SK-N-SH treated with all-trans-retinoic acid at 6 μM for 48 hours (cell line): ENCODE measurements around the gene FAM151A.

ENCODE experiments used
- ATAC-seq: fragments of 200-7000 bp; cut with Tn5 transposase; 3 replicates; pipeline ENCODE4 v1.9.1; 2020; ENCODE audit warnings: mild to moderate bottlenecking, moderate library complexity
- BACH2 ChIP-seq: fragments of 250-450 bp; sonication (Bioruptor Pico); IDR thresholded peaks from 2 replicates; pipeline ENCODE4 v1.9.0; 2021; ENCODE audit warnings: mild to moderate bottlenecking, borderline replicate concordance
- CREB5 ChIP-seq: fragments of 250-450 bp; sonication (Bioruptor Pico); IDR thresholded peaks from 2 replicates; pipeline ENCODE4 v1.5.1; 2020; ENCODE audit warnings: low read depth, mild to moderate bottlenecking, moderate library complexity
- CSDC2 ChIP-seq: fragments of 250-450 bp; sonication (Bioruptor Pico); IDR thresholded peaks from 2 replicates; pipeline ENCODE4 v1.5.0; 2020; ENCODE audit warnings: mild to moderate bottlenecking, moderate library complexity
- CSRNP3 ChIP-seq: fragments of 250-450 bp; sonication (Bioruptor Pico); IDR thresholded peaks from 2 replicates; pipeline ENCODE4 v1.5.1; 2021; ENCODE audit warnings: mild to moderate bottlenecking, moderate library complexity
- ESRRG ChIP-seq: fragments of 250-450 bp; sonication (Bioruptor Pico); IDR thresholded peaks from 2 replicates; pipeline ENCODE4 v1.6.1; 2021; ENCODE audit warnings: mild to moderate bottlenecking
- GLIS3 ChIP-seq: fragments of 250-450 bp; sonication (Bioruptor Pico); IDR thresholded peaks from 2 replicates; pipeline ENCODE4 v1.5.0; 2020; ENCODE audit warnings: mild to moderate bottlenecking, moderate library complexity
- OSR1 ChIP-seq: fragments of 250-450 bp; sonication (Bioruptor Pico); IDR thresholded peaks from 2 replicates; pipeline ENCODE4 v1.8.0; 2022; ENCODE audit warnings: moderate library complexity, mild to moderate bottlenecking, inconsistent platforms
- POU6F1 ChIP-seq: fragments of 250-450 bp; sonication (Bioruptor Pico); IDR thresholded peaks from 2 replicates; pipeline ENCODE4 v1.8.0; 2021; ENCODE audit warnings: low read depth, mild to moderate bottlenecking, moderate library complexity, borderline replicate concordance
- PPARA ChIP-seq: fragments of 250-450 bp; sonication (Bioruptor Pico); IDR thresholded peaks from 2 replicates; pipeline ENCODE4 v1.5.0; 2020; ENCODE audit warnings: mild to moderate bottlenecking, borderline replicate concordance
- RARB ChIP-seq: fragments of 250-450 bp; sonication (Bioruptor Pico); IDR thresholded peaks from 2 replicates; pipeline ENCODE4 v1.8.0; 2021; ENCODE audit warnings: mild to moderate bottlenecking, moderate library complexity
- SNAI2 ChIP-seq: fragments of 250-450 bp; sonication (Bioruptor Pico); IDR thresholded peaks from 2 replicates; pipeline ENCODE4 v1.5.0; 2020; ENCODE audit warnings: mild to moderate bottlenecking, moderate library complexity
- TCF4 ChIP-seq: fragments of 250-450 bp; sonication (Bioruptor Pico); IDR thresholded peaks from 2 replicates; pipeline ENCODE4 v1.8.0; 2021; ENCODE audit warnings: mild to moderate bottlenecking, moderate library complexity, borderline replicate concordance
- TOX ChIP-seq: fragments of 250-450 bp; sonication (Bioruptor Pico); IDR thresholded peaks from 2 replicates; pipeline ENCODE4 v1.8.0; 2021; ENCODE audit warnings: mild to moderate bottlenecking, moderate library complexity, borderline replicate concordance
- ZC3H10 ChIP-seq: fragments of 250-450 bp; sonication (Bioruptor Pico); IDR thresholded peaks from 2 replicates; pipeline ENCODE4 v1.5.1; 2021; ENCODE audit warnings: mild to moderate bottlenecking, moderate library complexity
- ZFP3 ChIP-seq: fragments of 250-450 bp; sonication (Bioruptor Pico); IDR thresholded peaks from 2 replicates; pipeline ENCODE4 v1.5.0; 2020; ENCODE audit warnings: mild to moderate bottlenecking, moderate library complexity
- ZFP30 ChIP-seq: fragments of 450-650 bp; formaldehyde crosslinking; IDR thresholded peaks from 2 replicates; pipeline ENCODE4 v1.5.0; 2022; ENCODE audit warnings: mild to moderate bottlenecking, moderate library complexity
- ZNF565 ChIP-seq: fragments of 450-650 bp; formaldehyde crosslinking; conservative IDR thresholded peaks from 2 replicates; pipeline ENCODE4 v1.5.0; 2020; ENCODE audit warnings: low read depth, mild to moderate bottlenecking, moderate library complexity
- ZNF8 ChIP-seq: fragments of 450-650 bp; formaldehyde crosslinking; IDR thresholded peaks from 2 replicates; pipeline ENCODE4 v1.5.0; 2020; ENCODE audit warnings: mild to moderate bottlenecking, moderate library complexity
- TF ChIP-seq, protein P1 (sequence below): fragments of 250-450 bp; sonication (Bioruptor Pico); IDR thresholded peaks from 2 replicates; pipeline ENCODE4 v1.8.0; 2020; ENCODE audit warnings: mild to moderate bottlenecking, moderate library complexity, borderline replicate concordance
- TF ChIP-seq, protein P2 (sequence below): fragments of 250-450 bp; sonication (Bioruptor Pico); IDR thresholded peaks from 2 replicates; pipeline ENCODE4 v1.5.0; 2020; ENCODE audit warnings: mild to moderate bottlenecking, moderate library complexity

Gene FAM151A

DNA sequence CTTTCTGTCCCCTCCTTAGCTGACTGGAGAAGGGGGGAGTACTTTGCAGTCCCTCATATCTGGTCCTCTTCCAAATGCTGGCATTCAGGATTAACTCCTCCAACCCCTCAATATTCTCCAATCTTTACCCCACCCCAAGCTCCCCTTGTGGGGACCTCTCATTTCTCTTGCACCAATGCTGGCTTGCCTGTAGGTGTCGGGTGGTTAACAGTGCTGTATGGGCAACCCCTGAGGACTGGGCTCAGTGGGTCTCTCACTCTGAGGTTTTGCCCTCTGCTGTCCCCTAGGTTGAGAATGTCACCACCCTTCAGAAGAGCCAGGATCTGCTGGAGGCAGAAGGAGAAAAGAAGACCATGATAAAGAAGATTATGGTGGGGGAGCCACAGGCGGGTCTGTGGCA lies 45.2 kb upstream of the FAM151A start:
- TF ChIP-seq CSDC2 (CRISPR knock-in tag) (no peak), SNAI2 (no peak), ZNF8 (CRISPR knock-in tag) (no peak), TOX (CRISPR knock-in tag) (no peak), ZFP30 (no peak), TCF4 (CRISPR knock-in tag) (no peak), BACH2 (CRISPR knock-in tag) (no peak), ZFP3 (no peak), POU6F1 (no peak), PPARA (CRISPR knock-in tag) (no peak)
- TF ChIP-seq, protein P1, sequence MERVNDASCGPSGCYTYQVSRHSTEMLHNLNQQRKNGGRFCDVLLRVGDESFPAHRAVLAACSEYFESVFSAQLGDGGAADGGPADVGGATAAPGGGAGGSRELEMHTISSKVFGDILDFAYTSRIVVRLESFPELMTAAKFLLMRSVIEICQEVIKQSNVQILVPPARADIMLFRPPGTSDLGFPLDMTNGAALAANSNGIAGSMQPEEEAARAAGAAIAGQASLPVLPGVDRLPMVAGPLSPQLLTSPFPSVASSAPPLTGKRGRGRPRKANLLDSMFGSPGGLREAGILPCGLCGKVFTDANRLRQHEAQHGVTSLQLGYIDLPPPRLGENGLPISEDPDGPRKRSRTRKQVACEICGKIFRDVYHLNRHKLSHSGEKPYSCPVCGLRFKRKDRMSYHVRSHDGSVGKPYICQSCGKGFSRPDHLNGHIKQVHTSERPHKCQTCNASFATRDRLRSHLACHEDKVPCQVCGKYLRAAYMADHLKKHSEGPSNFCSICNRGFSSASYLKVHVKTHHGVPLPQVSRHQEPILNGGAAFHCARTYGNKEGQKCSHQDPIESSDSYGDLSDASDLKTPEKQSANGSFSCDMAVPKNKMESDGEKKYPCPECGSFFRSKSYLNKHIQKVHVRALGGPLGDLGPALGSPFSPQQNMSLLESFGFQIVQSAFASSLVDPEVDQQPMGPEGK (CRISPR knock-in tag) = no peak
- TF ChIP-seq, protein P2, sequence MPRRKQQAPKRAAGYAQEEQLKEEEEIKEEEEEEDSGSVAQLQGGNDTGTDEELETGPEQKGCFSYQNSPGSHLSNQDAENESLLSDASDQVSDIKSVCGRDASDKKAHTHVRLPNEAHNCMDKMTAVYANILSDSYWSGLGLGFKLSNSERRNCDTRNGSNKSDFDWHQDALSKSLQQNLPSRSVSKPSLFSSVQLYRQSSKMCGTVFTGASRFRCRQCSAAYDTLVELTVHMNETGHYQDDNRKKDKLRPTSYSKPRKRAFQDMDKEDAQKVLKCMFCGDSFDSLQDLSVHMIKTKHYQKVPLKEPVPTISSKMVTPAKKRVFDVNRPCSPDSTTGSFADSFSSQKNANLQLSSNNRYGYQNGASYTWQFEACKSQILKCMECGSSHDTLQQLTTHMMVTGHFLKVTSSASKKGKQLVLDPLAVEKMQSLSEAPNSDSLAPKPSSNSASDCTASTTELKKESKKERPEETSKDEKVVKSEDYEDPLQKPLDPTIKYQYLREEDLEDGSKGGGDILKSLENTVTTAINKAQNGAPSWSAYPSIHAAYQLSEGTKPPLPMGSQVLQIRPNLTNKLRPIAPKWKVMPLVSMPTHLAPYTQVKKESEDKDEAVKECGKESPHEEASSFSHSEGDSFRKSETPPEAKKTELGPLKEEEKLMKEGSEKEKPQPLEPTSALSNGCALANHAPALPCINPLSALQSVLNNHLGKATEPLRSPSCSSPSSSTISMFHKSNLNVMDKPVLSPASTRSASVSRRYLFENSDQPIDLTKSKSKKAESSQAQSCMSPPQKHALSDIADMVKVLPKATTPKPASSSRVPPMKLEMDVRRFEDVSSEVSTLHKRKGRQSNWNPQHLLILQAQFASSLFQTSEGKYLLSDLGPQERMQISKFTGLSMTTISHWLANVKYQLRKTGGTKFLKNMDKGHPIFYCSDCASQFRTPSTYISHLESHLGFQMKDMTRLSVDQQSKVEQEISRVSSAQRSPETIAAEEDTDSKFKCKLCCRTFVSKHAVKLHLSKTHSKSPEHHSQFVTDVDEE (CRISPR knock-in tag) = no peak
- ATAC-seq = no peak

DNA sequence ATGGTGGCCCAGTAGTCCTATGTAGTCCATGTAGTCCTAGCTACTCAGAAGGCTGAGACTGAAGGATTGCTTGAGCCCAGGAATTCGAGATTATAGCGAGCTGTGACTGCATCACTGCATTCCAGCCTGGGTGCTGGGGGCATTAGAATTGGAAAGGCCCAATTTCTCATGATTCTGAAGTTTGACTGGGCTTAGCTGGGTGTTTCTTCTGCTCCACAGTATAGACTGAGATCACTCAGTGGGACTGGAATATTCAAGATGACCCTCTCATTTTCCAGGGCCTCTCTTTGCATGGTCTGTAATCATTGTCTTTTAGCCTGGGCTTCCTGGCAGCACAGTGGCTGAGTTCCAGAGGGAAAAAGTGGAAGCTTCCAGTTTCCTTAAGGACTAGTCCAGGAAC lies 44.5 kb upstream of the FAM151A start:
- no peak for ATAC-seq
- TF ChIP-seq OSR1 (CRISPR knock-in tag) = no peak
- TF ChIP-seq CSRNP3 (CRISPR knock-in tag) = no peak
- no peak for TF ChIP-seq BACH2 (CRISPR knock-in tag)
- no peak for TF ChIP-seq SNAI2
- no peak for TF ChIP-seq TOX (CRISPR knock-in tag)
- no peak for TF ChIP-seq POU6F1
- TF ChIP-seq GLIS3 (CRISPR knock-in tag) = no peak
- no peak for TF ChIP-seq CREB5 (CRISPR knock-in tag)
- TF ChIP-seq ZNF565 (CRISPR knock-in tag) = no peak
- TF ChIP-seq ZFP30 = no peak
- no peak for TF ChIP-seq CSDC2 (CRISPR knock-in tag)
- TF ChIP-seq ESRRG = no peak
- no peak for TF ChIP-seq ZC3H10 (CRISPR knock-in tag)
- no peak for TF ChIP-seq PPARA (CRISPR knock-in tag)
- TF ChIP-seq RARB (CRISPR knock-in tag) = no peak
- TF ChIP-seq, protein P2 (CRISPR knock-in tag) = no peak
